NCI-H1417 (cell line): ENCODE data around the gene SLC30A7.

Experiments used
- DNase-seq, 3 experiments: peaks; one replicate each; lab custom pipeline; 2025; lab: John Stamatoyannopoulos, UW

Gene SLC30A7

GRCh38 chr1:100979631-100980030 lies 83.7 kb downstream of the SLC30A7 start:
- no peak for DNase-seq

- DNase-seq: no peak
Measured at GRCh38 chr1:100982793-100983192, 86.9 kb downstream of the SLC30A7 start.

- DNase-seq: no peak
Measured at GRCh38 chr1:100988121-100988520, 92.2 kb downstream of the SLC30A7 start.

GRCh38 chr1:100989306-100990077 lies 93.6 kb downstream of the SLC30A7 start:
- DNase-seq: no peak

GRCh38 chr1:100995198-100995988 lies 99.5 kb downstream of the SLC30A7 start:
- DNase-seq: no peak

- DNase-seq: no peak
Measured at GRCh38 chr1:100998426-100998825, 102.5 kb downstream of the SLC30A7 start.

- DNase-seq: no peak
Measured at GRCh38 chr1:101000131-101000873, 104.4 kb downstream of the SLC30A7 start.

GRCh38 chr1:101002551-101002950 lies 106.7 kb downstream of the SLC30A7 start:
- no peak for DNase-seq

- DNase-seq: no peak
Measured at GRCh38 chr1:101003012-101003650, 107.2 kb downstream of the SLC30A7 start.

GRCh38 chr1:101004061-101004460 lies 108.2 kb downstream of the SLC30A7 start:
- DNase-seq: peak in 1 of 3 experiments; percentile 40

- no peak for DNase-seq
Measured at GRCh38 chr1:101004670-101005069, 108.8 kb downstream of the SLC30A7 start.

GRCh38 chr1:101005183-101005582 lies 109.3 kb downstream of the SLC30A7 start:
- no peak for DNase-seq

- no peak for DNase-seq
Measured at GRCh38 chr1:101005871-101006270, 110.0 kb downstream of the SLC30A7 start.

GRCh38 chr1:101006553-101006952 lies 110.7 kb downstream of the SLC30A7 start:
- DNase-seq: no peak

- DNase-seq: no peak
Measured at GRCh38 chr1:101008229-101008834, 112.4 kb downstream of the SLC30A7 start.

- no peak for DNase-seq
Measured at GRCh38 chr1:101013776-101014175, 117.9 kb downstream of the SLC30A7 start.

GRCh38 chr1:101017448-101017847 lies 121.6 kb downstream of the SLC30A7 start:
- no peak for DNase-seq

GRCh38 chr1:101022294-101022693 lies 126.4 kb downstream of the SLC30A7 start:
- peak in 1 of 3 experiments; percentile 48 for DNase-seq

- DNase-seq: peak in 1 of 3 experiments; percentile 33
Measured at GRCh38 chr1:101025283-101025656, 129.4 kb downstream of the SLC30A7 start.

- DNase-seq: peak; percentile 92 to 93 (median 92)
Measured at GRCh38 chr1:101025657-101026429, 130.0 kb downstream of the SLC30A7 start, which contains the start of gene DPH5. Gene DPH5, minus strand, starts transcription at chr1:101025784. Its CDS starts 341 bp downstream, at chr1:101025443.

- DNase-seq: no peak
Measured at GRCh38 chr1:101026430-101026788, 130.5 kb downstream of the SLC30A7 start.
